SK-N-SH treated with all-trans-retinoic acid at 6 μM for 48 hours (cell line): ENCODE results near the gene ITPRID2.

Experiments
- CREB5 ChIP-seq: fragments of 250-450 bp; sonication (Bioruptor Pico); IDR thresholded peaks from 2 replicates; pipeline ENCODE4 v1.5.1; 2020; ENCODE audit warnings: low read depth, mild to moderate bottlenecking, moderate library complexity
- RARB ChIP-seq: fragments of 250-450 bp; sonication (Bioruptor Pico); IDR thresholded peaks from 2 replicates; pipeline ENCODE4 v1.8.0; 2021; ENCODE audit warnings: mild to moderate bottlenecking, moderate library complexity
- ZNF70 ChIP-seq: fragments of 450-650 bp; formaldehyde crosslinking; IDR thresholded peaks from 2 replicates; pipeline ENCODE4 v1.5.0; 2020; ENCODE audit warnings: mild to moderate bottlenecking, moderate library complexity
- TF ChIP-seq, protein P1 (sequence below): fragments of 250-450 bp; sonication (Bioruptor Pico); IDR thresholded peaks from 2 replicates; pipeline ENCODE4 v1.8.0; 2021; ENCODE audit warnings: low read depth, mild to moderate bottlenecking, moderate library complexity, borderline replicate concordance
- TF ChIP-seq, protein P2 (sequence below): fragments of 250-450 bp; sonication (Bioruptor Pico); IDR thresholded peaks from 2 replicates; pipeline ENCODE4 v1.5.1; 2021; ENCODE audit warnings: mild to moderate bottlenecking, moderate library complexity

DNA sequence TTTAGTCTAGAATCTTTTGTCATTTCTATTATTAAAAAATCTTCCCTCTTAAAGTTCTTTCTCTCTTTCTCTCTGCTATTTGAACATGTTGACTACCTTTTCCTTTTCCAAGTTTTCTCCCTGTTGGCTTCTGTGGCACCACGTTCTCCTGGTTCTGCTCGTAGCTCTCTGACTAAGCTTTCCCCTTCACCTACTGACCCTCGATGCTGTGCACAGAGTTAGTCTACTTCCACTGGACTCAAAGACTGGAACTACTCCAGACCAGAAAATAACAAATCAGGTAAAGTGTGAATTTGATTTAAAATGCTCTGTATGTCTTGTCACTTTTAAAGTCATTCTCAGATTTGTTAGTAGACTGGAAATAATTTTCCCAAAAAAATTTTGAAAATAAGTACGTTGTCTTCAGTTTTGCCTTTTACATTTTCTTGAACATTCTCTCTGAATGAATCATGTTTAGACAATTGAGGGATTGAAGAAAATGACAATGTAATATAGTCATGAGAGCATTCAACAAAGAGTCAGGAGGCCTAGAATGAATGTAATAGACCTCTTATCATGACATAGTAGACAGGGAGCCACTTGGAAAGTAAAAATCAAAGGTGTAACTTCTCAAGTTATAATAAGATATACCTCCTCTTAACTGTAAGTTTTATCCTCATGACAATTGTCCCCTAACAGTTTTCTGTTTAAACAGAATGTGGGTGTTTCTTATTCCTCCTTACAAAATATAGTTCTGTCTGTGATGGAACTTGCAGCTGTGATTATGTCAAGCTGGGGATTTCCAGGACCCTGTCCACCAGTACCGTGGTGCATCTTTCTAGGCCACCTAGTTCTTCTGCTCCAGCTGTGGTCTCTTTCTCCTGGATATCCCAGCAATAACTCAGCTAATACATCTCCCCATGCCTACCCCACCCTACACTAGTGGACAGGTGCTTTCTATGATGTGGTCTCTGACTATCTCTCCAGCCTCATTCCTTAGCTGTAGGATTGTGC lies 25.5 kb downstream of the ITPRID2 start:
- TF ChIP-seq RARB (CRISPR knock-in tag) (no peak), CREB5 (no peak), ZNF70 (CRISPR knock-in tag) (no peak)
- TF ChIP-seq, protein P1, sequence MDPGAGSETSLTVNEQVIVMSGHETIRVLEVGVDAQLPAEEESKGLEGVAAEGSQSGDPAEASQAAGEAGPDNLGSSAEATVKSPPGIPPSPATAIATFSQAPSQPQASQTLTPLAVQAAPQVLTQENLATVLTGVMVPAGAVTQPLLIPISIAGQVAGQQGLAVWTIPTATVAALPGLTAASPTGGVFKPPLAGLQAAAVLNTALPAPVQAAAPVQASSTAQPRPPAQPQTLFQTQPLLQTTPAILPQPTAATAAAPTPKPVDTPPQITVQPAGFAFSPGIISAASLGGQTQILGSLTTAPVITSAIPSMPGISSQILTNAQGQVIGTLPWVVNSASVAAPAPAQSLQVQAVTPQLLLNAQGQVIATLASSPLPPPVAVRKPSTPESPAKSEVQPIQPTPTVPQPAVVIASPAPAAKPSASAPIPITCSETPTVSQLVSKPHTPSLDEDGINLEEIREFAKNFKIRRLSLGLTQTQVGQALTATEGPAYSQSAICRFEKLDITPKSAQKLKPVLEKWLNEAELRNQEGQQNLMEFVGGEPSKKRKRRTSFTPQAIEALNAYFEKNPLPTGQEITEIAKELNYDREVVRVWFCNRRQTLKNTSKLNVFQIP, result no peak
- TF ChIP-seq, protein P2, sequence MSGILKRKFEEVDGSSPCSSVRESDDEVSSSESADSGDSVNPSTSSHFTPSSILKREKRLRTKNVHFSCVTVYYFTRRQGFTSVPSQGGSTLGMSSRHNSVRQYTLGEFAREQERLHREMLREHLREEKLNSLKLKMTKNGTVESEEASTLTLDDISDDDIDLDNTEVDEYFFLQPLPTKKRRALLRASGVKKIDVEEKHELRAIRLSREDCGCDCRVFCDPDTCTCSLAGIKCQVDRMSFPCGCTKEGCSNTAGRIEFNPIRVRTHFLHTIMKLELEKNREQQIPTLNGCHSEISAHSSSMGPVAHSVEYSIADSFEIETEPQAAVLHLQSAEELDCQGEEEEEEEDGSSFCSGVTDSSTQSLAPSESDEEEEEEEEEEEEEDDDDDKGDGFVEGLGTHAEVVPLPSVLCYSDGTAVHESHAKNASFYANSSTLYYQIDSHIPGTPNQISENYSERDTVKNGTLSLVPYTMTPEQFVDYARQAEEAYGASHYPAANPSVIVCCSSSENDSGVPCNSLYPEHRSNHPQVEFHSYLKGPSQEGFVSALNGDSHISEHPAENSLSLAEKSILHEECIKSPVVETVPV (CRISPR knock-in tag), result no peak
